Hindlimb muscle (tissue), 1 donor: ENCODE data around the gene ACTA2. TPM values are rescaled to one million over a fixed set of nuclear protein-coding genes. Genes with fewer than 3 reads are reported as not detected.
A peak's percentile ranks its signal among the peaks of the same experiment; 100 is the strongest.

ENCODE experiments used
- DNase-seq: peaks from one replicate; pipeline ENCODE4 v3.0.0-alpha.2; 2013
- polyA plus RNA-seq: library from polyadenylated mRNA; unstranded; fragments of 120-200 nt; gene quantifications from one replicate; pipeline ENCODE4 v1.2.1, GENCODE V29; 2013; ENCODE audit not compliant: insufficient read length

ACTA2 gene
- polyA plus RNA-seq, 1 donor: 220 TPM

- no peak for DNase-seq
Observed at GRCh38 chr10:88890681-88891381, 61.7 kb downstream of the ACTA2 start.

GRCh38 chr10:88889559-88890337 lies 62.8 kb downstream of the ACTA2 start:
- no peak for DNase-seq

GRCh38 chr10:88888810-88889445 lies 63.6 kb downstream of the ACTA2 start:
- DNase-seq: peak; percentile 41

GRCh38 chr10:88886557-88886956 lies 66.0 kb downstream of the ACTA2 start:
- no peak for DNase-seq

Other genes with a start within 250 kb of the ACTA2 start
- not detected for gene LIPK, start 246.5 kb downstream of the ACTA2 start, polyA plus RNA-seq
- not detected for gene LIPN, start 192.8 kb downstream of the ACTA2 start, polyA plus RNA-seq
- gene LIPM, start 150.0 kb downstream of the ACTA2 start, polyA plus RNA-seq: not detected
- gene ANKRD22, start 100.9 kb downstream of the ACTA2 start, polyA plus RNA-seq: not detected
- gene STAMBPL1, start 72.5 kb downstream of the ACTA2 start, polyA plus RNA-seq: 5.4 TPM
- gene FAS, start 38.0 kb upstream of the ACTA2 start, polyA plus RNA-seq: 10.5 TPM